Astrocyte (in vitro differentiated cells and primary cell): Measurements from ENCODE around the gene APOBR. TPM values are rescaled to one million over a fixed set of nuclear protein-coding genes. Genes with fewer than 3 reads are reported as not detected.

Source experiments
- DNase-seq: peaks from one replicate; pipeline ENCODE4 v3.0.0-alpha.2; 2010; ENCODE audit warnings: low read depth
- FAIRE-seq: peaks from 2 replicates; lab custom pipeline; 2011; peaks lifted over from hg19 to GRCh38; lab: Jason Lieb, UNC
- H2AFZ ChIP-seq: 2 replicates; pipeline ENCODE4 v1.6.0; 2012; ENCODE audit warnings: low read depth, low read length, inconsistent platforms
- H3K27ac ChIP-seq: 2 replicates; pipeline ENCODE4 v1.5.1; 2011; ENCODE audit warnings: low read depth, low read length, inconsistent platforms
- H3K27me3 ChIP-seq: 2 replicates; pipeline ENCODE4 v1.6.0; 2011; ENCODE audit warnings: low read length, inconsistent platforms; ENCODE audit not compliant: insufficient read depth
- H3K36me3 ChIP-seq: 2 replicates; pipeline ENCODE4 v1.5.1; 2011; ENCODE audit warnings: low read length, inconsistent platforms; ENCODE audit not compliant: insufficient read depth
- H3K4me1 ChIP-seq: 2 replicates; pipeline ENCODE4 v1.5.1; 2011; ENCODE audit warnings: low read length, inconsistent platforms; ENCODE audit not compliant: insufficient read depth
- H3K4me2 ChIP-seq: 2 replicates; pipeline ENCODE4 v1.6.0; 2012; ENCODE audit warnings: low read length, inconsistent platforms
- H3K4me3 ChIP-seq: 2 replicates; pipeline ENCODE4 v1.5.1; 2011; ENCODE audit warnings: low read depth, mild to moderate bottlenecking, low read length, inconsistent platforms; ENCODE audit not compliant: insufficient read depth
- H3K79me2 ChIP-seq: 2 replicates; pipeline ENCODE4 v1.6.0; 2012; ENCODE audit warnings: mild to moderate bottlenecking, low read length, inconsistent platforms; ENCODE audit not compliant: insufficient read depth
- H3K9ac ChIP-seq: 2 replicates; pipeline ENCODE4 v1.6.0; 2012; ENCODE audit warnings: mild to moderate bottlenecking, low read length, inconsistent platforms
- H3K9me3 ChIP-seq: 2 replicates; pipeline ENCODE4 v1.5.1; 2012; ENCODE audit warnings: low read depth, mild to moderate bottlenecking, low read length, inconsistent platforms; ENCODE audit not compliant: insufficient read depth
- H4K20me1 ChIP-seq: 2 replicates; pipeline ENCODE4 v1.6.0; 2012; ENCODE audit warnings: low read length, inconsistent platforms; ENCODE audit not compliant: insufficient read depth
- H3K27ac Mint-ChIP-seq: one replicate; pipeline ENCODE4 v1.8.0; 2021; ENCODE audit warnings: mild to moderate bottlenecking, mixed read lengths; ENCODE audit not compliant: unreplicated experiment
- H3K27me3 Mint-ChIP-seq: one replicate; pipeline ENCODE4 v1.8.0; 2021; ENCODE audit warnings: low read depth, mixed read lengths; ENCODE audit not compliant: unreplicated experiment
- H3K36me3 Mint-ChIP-seq: one replicate; pipeline ENCODE4 v1.8.0; 2021; ENCODE audit warnings: low read depth, mixed read lengths; ENCODE audit not compliant: unreplicated experiment
- H3K4me1 Mint-ChIP-seq: one replicate; pipeline ENCODE4 v1.8.0; 2021; ENCODE audit warnings: low read depth, mixed read lengths; ENCODE audit not compliant: unreplicated experiment
- H3K4me3 Mint-ChIP-seq: one replicate; pipeline ENCODE4 v1.8.0; 2021; ENCODE audit warnings: mild to moderate bottlenecking, moderate library complexity, mixed read lengths; ENCODE audit not compliant: unreplicated experiment
- H3K9me3 Mint-ChIP-seq: one replicate; pipeline ENCODE4 v1.8.0; 2021; ENCODE audit warnings: mild to moderate bottlenecking, mixed read lengths; ENCODE audit not compliant: unreplicated experiment
- CTCF ChIP-seq: IDR thresholded peaks from 2 replicates; pipeline ENCODE4 v1.5.1; 2011; ENCODE audit warnings: low read depth, mild to moderate bottlenecking, inconsistent platforms, low read length, moderate library complexity; ENCODE audit not compliant: insufficient read depth
- EZH2 ChIP-seq: IDR thresholded peaks from 2 replicates; pipeline ENCODE4 v1.6.1; 2012; ENCODE audit warnings: mild to moderate bottlenecking, low read length, inconsistent platforms; ENCODE audit not compliant: insufficient read depth
- total RNA-seq: library from RNA; stranded (reverse); gene quantifications from 2 replicates; pipeline ENCODE4 v1.2.1, GENCODE V29; 2021

Gene APOBR
- total RNA-seq, 1 donor from 2014 or later = not detected

DNA sequence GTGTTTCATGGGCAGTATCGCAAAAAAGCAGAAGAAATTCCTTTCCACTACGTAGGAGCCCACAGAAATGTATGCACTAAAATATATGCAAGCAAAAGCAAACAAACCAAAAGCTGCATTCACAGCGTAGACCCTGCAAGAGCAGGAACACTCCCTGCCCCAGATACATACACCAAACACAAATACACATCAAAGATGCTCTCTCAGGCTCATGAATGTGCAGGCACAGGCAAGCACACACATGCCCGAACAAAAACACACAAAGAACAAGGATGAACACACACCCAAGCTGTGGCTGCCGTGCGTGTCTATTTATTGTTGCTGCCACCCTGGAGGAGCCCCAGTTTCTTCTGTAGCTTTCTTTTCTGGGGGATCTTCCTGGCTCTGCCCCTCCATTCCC is 42.6 kb downstream of the APOBR start:
- H3K4me3 ChIP-seq = no peak overlapping the region
- H3K79me2 ChIP-seq = peaks cover 4% of the 10 kb centered on the region
- peak overlapping the region; percentile 70 for H3K4me2 ChIP-seq
- Mint-ChIP-seq H3K9me3 (peaks cover 5% of the 10 kb centered on the region), H3K27me3 (peaks cover 5% of the 10 kb centered on the region), H3K36me3 (peaks cover 17% of the 10 kb centered on the region), H3K4me3 (peak overlapping the region; percentile 73), H3K27ac (no peak overlapping the region), H3K4me1 (peaks cover 8% of the 10 kb centered on the region)
- DNase-seq (no peak), FAIRE-seq (no peak)
- peak overlapping the region; percentile 23 for H2AFZ ChIP-seq
- TF ChIP-seq EZH2 = no peak
- TF ChIP-seq CTCF = no peak
- no peaks in the 10 kb centered on the region for H3K27me3 ChIP-seq
- no peak overlapping the region for H3K9ac ChIP-seq
- no peaks in the 10 kb centered on the region for H3K4me1 ChIP-seq
- no peak overlapping the region for H3K27ac ChIP-seq
- no peaks in the 10 kb centered on the region for H3K9me3 ChIP-seq
- no peaks in the 10 kb centered on the region for H3K36me3 ChIP-seq
- H4K20me1 ChIP-seq = no peaks in the 10 kb centered on the region

- Histone ChIP-seq H3K27me3 (no peaks in the 10 kb centered on the region), H3K4me3 (no peak overlapping the region), H3K9me3 (no peaks in the 10 kb centered on the region), H3K4me2 (peak overlapping the region; percentile 70), H4K20me1 (no peaks in the 10 kb centered on the region), H3K27ac (no peak overlapping the region), H3K79me2 (peaks cover 4% of the 10 kb centered on the region), H3K9ac (peak overlapping the region; percentile 66), H2AFZ (peak overlapping the region; percentile 62), H3K36me3 (no peaks in the 10 kb centered on the region), H3K4me1 (no peaks in the 10 kb centered on the region)
- peak overlapping the region; percentile 74 for H3K4me3 Mint-ChIP-seq
- peaks cover 10% of the 10 kb centered on the region for H3K27me3 Mint-ChIP-seq
- peaks cover 5% of the 10 kb centered on the region for H3K9me3 Mint-ChIP-seq
- DNase-seq (no peak), FAIRE-seq (no peak)
- peaks cover 17% of the 10 kb centered on the region for H3K36me3 Mint-ChIP-seq
- peaks cover 8% of the 10 kb centered on the region for H3K4me1 Mint-ChIP-seq
- H3K27ac Mint-ChIP-seq = peak overlapping the region; percentile 59
- no peak for TF ChIP-seq EZH2
- TF ChIP-seq CTCF = no peak
Observed at GRCh38 chr16:28537964-28538732, 43.7 kb downstream of the APOBR start.
